ENCODE results near the gene ATP6AP1.

DNA sequence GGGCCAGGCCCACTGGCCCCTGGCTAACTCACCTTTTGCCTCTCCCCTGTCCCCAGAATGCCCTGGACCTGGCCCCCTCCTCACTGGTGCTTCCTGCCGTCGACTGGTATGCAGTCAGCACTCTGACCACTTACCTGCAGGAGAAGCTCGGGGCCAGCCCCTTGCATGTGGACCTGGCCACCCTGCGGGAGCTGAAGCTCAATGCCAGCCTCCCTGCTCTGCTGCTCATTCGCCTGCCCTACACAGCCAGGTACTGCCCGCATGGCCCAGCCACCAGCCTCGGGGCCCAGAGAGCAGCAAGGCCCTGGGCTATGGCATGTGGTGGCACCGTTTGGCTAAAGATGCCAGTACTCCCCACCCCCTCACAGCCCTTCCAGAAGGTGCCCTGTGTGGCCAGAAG lies 3.7 kb downstream of the ATP6AP1 start:
- TF ChIP-seq, protein P1, sequence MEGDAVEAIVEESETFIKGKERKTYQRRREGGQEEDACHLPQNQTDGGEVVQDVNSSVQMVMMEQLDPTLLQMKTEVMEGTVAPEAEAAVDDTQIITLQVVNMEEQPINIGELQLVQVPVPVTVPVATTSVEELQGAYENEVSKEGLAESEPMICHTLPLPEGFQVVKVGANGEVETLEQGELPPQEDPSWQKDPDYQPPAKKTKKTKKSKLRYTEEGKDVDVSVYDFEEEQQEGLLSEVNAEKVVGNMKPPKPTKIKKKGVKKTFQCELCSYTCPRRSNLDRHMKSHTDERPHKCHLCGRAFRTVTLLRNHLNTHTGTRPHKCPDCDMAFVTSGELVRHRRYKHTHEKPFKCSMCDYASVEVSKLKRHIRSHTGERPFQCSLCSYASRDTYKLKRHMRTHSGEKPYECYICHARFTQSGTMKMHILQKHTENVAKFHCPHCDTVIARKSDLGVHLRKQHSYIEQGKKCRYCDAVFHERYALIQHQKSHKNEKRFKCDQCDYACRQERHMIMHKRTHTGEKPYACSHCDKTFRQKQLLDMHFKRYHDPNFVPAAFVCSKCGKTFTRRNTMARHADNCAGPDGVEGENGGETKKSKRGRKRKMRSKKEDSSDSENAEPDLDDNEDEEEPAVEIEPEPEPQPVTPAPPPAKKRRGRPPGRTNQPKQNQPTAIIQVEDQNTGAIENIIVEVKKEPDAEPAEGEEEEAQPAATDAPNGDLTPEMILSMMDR (IDR thresholded peaks at IDR 0.05; ENCODE audit: extremely low read depth in 1 of 2, insufficient read depth in 1 of 2, low read depth in 1 of 2, low read length in 2 of 2), result no peak
- TF ChIP-seq POLR2A (IDR thresholded peaks at IDR 0.05; ENCODE audit: low read depth, low read length) (no peak), EZH2 (IDR thresholded peaks at IDR 0.05; ENCODE audit: borderline replicate concordance, low read depth, low read length, severe bottlenecking) (no peak), GATA2 (IDR thresholded peaks at IDR 0.05; ENCODE audit: insufficient read depth, insufficient read length, low read depth, low read length) (no peak), JUN (IDR thresholded peaks at IDR 0.05; ENCODE audit: borderline replicate concordance, insufficient read depth, insufficient read length, low read depth) (no peak)
- TF ChIP-seq, protein P2, sequence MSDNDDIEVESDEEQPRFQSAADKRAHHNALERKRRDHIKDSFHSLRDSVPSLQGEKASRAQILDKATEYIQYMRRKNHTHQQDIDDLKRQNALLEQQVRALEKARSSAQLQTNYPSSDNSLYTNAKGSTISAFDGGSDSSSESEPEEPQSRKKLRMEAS (IDR thresholded peaks at IDR 0.05; ENCODE audit: insufficient read depth, insufficient read length), result no peak
